ENCODE results near the gene ZNF574.

ZNF574 gene

DNA sequence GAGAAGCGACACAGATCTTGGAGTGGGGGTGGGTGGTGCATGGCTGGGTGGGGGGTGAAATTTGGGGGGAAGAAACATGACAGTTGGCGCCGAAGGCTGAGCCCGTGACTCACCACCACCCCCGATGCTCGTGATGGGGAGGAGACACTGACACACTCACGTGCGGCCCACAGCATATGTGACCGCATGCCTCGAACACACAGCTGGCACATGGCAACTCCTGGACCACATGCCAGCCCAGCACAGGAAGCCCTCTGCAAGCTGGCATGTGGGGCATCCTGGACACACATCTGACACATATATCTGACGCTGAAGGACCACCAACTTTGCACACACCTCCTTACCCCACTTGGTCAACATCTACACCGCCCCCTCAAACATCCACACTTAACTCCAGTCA is 4.7 kb upstream of the ZNF574 start:
- Histone ChIP-seq H3K4me1 (ENCODE audit: control insufficient read depth, insufficient read depth, low read length, poor library complexity, severe bottlenecking) (peaks cover 17% of the 10 kb centered on the region), H3K27ac (ENCODE audit: low read depth, low read length, severe bottlenecking) (no peak overlapping the region), H3K36me3 (ENCODE audit: control insufficient read depth, insufficient read depth, low read length) (no peaks in the 10 kb centered on the region), H3K9me3 (ENCODE audit: control insufficient read depth, low read length) (no peaks in the 10 kb centered on the region), H3K4me3 (ENCODE audit: extremely low read depth, insufficient read depth, low read length, poor library complexity, severe bottlenecking) (no peak overlapping the region)
- WGBS, 2 experiments (ENCODE audit: insufficient coverage in 2 of 2): 93 to 95% methylated on average over 11 to 12 of the region's 12 CpGs

- peak overlapping the region; percentile 97 for H3K27ac ChIP-seq (ENCODE audit: low read depth, low read length, severe bottlenecking)
- peak overlapping the region; percentile 91 for H3K4me3 ChIP-seq (ENCODE audit: extremely low read depth, insufficient read depth, low read length, poor library complexity, severe bottlenecking)
- peaks cover 37% of the 10 kb centered on the region for H3K4me1 ChIP-seq (ENCODE audit: control insufficient read depth, insufficient read depth, low read length, poor library complexity, severe bottlenecking)
- 80 to 85% methylated on average over 22 to 26 of the region's 27 CpGs for WGBS, 2 experiments (ENCODE audit: insufficient coverage in 2 of 2)
- peaks cover 22% of the 10 kb centered on the region for H3K36me3 ChIP-seq (ENCODE audit: control insufficient read depth, insufficient read depth, low read length)
- H3K9me3 ChIP-seq (ENCODE audit: control insufficient read depth, low read length): no peaks in the 10 kb centered on the region
Observed at GRCh38 chr19:42074513-42075363, 1.2 kb upstream of the ZNF574 start.

DNA sequence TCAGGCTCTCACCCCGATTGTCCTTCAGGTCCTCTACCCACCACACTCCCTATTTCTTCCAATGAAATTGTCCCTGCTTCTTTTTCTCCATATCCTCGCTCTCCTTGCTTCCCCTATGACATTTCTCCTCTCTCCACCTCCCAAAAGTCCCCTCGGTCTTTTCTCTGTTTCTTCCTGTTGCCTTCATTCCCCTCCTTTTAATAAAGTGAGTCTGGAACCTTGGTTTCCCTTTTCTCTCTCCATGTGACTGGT is 676 bp upstream of the ZNF574 start:
- 18 to 34% methylated on average over 3 of the region's 3 CpGs for WGBS, 2 experiments (ENCODE audit: insufficient coverage in 2 of 2)

GRCh38 chr19:42076380-42076944 is 496 bp downstream of the ZNF574 start:
- H3K4me1 ChIP-seq (ENCODE audit: control insufficient read depth, insufficient read depth, low read length, poor library complexity, severe bottlenecking): peaks cover 28% of the 10 kb centered on the region
- 1% methylated on average over 17 to 24 of the region's 33 CpGs for WGBS, 2 experiments (ENCODE audit: insufficient coverage in 2 of 2)
- peaks cover 40% of the 10 kb centered on the region for H3K36me3 ChIP-seq (ENCODE audit: control insufficient read depth, insufficient read depth, low read length)
- H3K9me3 ChIP-seq (ENCODE audit: control insufficient read depth, low read length): no peaks in the 10 kb centered on the region
- H3K4me3 ChIP-seq (ENCODE audit: extremely low read depth, insufficient read depth, low read length, poor library complexity, severe bottlenecking): peak overlapping the region; percentile 91
- peak overlapping the region; percentile 78 for H3K27ac ChIP-seq (ENCODE audit: low read depth, low read length, severe bottlenecking)

More for the DNA sequence above, 676 bp upstream of the ZNF574 start:
- H3K9me3 ChIP-seq (ENCODE audit: control insufficient read depth, low read length): no peaks in the 10 kb centered on the region
- peak overlapping the region; percentile 91 for H3K4me3 ChIP-seq (ENCODE audit: extremely low read depth, insufficient read depth, low read length, poor library complexity, severe bottlenecking)
- H3K4me1 ChIP-seq (ENCODE audit: control insufficient read depth, insufficient read depth, low read length, poor library complexity, severe bottlenecking): peaks cover 34% of the 10 kb centered on the region
- H3K27ac ChIP-seq (ENCODE audit: low read depth, low read length, severe bottlenecking): peak overlapping the region; percentile 97
- H3K36me3 ChIP-seq (ENCODE audit: control insufficient read depth, insufficient read depth, low read length): peaks cover 28% of the 10 kb centered on the region

DNA sequence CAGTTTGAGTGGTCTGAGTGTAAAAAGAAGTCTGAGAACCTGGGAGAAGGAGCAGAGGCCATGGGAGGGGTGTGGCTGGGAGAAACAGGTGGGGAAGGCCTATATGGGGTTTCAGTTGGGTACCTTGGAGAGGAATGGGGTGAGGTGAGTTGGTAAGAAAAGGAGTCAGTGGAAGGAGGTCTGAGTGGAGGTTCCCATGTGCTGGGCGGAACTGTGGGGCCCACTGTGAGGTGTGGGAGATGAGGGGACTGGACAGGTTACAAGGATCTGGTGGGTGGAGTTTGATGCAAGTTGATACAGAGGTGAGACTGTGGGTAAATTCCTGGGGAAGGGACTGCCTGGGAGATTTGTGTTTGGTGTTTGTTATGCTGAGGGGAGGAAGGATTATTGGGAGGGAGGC is 2.1 kb downstream of the ZNF574 start:
- peaks cover 53% of the 10 kb centered on the region for H3K36me3 ChIP-seq (ENCODE audit: control insufficient read depth, insufficient read depth, low read length)
- H3K27ac ChIP-seq (ENCODE audit: low read depth, low read length, severe bottlenecking): no peak overlapping the region
- WGBS, 2 experiments (ENCODE audit: insufficient coverage in 2 of 2): 100% methylated on average over 1 of the region's 1 CpG
- peaks cover 28% of the 10 kb centered on the region for H3K4me1 ChIP-seq (ENCODE audit: control insufficient read depth, insufficient read depth, low read length, poor library complexity, severe bottlenecking)
- no peaks in the 10 kb centered on the region for H3K9me3 ChIP-seq (ENCODE audit: control insufficient read depth, low read length)
- no peak overlapping the region for H3K4me3 ChIP-seq (ENCODE audit: extremely low read depth, insufficient read depth, low read length, poor library complexity, severe bottlenecking)

- WGBS, 2 experiments (ENCODE audit: insufficient coverage in 2 of 2): 94 to 95% methylated on average over 12 to 14 of the region's 15 CpGs
- H3K4me1 ChIP-seq (ENCODE audit: control insufficient read depth, insufficient read depth, low read length, poor library complexity, severe bottlenecking): peaks cover 28% of the 10 kb centered on the region
- no peak overlapping the region for H3K27ac ChIP-seq (ENCODE audit: low read depth, low read length, severe bottlenecking)
Observed at GRCh38 chr19:42078538-42079275, 2.7 kb downstream of the ZNF574 start.

GRCh38 chr19:42079276-42079669 is 3.3 kb downstream of the ZNF574 start:
- H3K4me3 ChIP-seq (ENCODE audit: extremely low read depth, insufficient read depth, low read length, poor library complexity, severe bottlenecking): no peak overlapping the region
- no peaks in the 10 kb centered on the region for H3K9me3 ChIP-seq (ENCODE audit: control insufficient read depth, low read length)
- H3K36me3 ChIP-seq (ENCODE audit: control insufficient read depth, insufficient read depth, low read length): peaks cover 60% of the 10 kb centered on the region
- peaks cover 28% of the 10 kb centered on the region for H3K4me1 ChIP-seq (ENCODE audit: control insufficient read depth, insufficient read depth, low read length, poor library complexity, severe bottlenecking)
- 92 to 94% methylated on average over 15 to 16 of the region's 16 CpGs for WGBS, 2 experiments (ENCODE audit: insufficient coverage in 2 of 2)
- H3K27ac ChIP-seq (ENCODE audit: low read depth, low read length, severe bottlenecking): no peak overlapping the region

More at GRCh38 chr19:42078538-42079275, 2.7 kb downstream of the ZNF574 start:
- H3K9me3 ChIP-seq (ENCODE audit: control insufficient read depth, low read length): no peaks in the 10 kb centered on the region
- peaks cover 58% of the 10 kb centered on the region for H3K36me3 ChIP-seq (ENCODE audit: control insufficient read depth, insufficient read depth, low read length)
- H3K4me3 ChIP-seq (ENCODE audit: extremely low read depth, insufficient read depth, low read length, poor library complexity, severe bottlenecking): no peak overlapping the region

- peaks cover 28% of the 10 kb centered on the region for H3K4me1 ChIP-seq (ENCODE audit: control insufficient read depth, insufficient read depth, low read length, poor library complexity, severe bottlenecking)
- no peak overlapping the region for H3K4me3 ChIP-seq (ENCODE audit: extremely low read depth, insufficient read depth, low read length, poor library complexity, severe bottlenecking)
- no peaks in the 10 kb centered on the region for H3K9me3 ChIP-seq (ENCODE audit: control insufficient read depth, low read length)
Observed at GRCh38 chr19:42079886-42080763, 4.2 kb downstream of the ZNF574 start.

DNA sequence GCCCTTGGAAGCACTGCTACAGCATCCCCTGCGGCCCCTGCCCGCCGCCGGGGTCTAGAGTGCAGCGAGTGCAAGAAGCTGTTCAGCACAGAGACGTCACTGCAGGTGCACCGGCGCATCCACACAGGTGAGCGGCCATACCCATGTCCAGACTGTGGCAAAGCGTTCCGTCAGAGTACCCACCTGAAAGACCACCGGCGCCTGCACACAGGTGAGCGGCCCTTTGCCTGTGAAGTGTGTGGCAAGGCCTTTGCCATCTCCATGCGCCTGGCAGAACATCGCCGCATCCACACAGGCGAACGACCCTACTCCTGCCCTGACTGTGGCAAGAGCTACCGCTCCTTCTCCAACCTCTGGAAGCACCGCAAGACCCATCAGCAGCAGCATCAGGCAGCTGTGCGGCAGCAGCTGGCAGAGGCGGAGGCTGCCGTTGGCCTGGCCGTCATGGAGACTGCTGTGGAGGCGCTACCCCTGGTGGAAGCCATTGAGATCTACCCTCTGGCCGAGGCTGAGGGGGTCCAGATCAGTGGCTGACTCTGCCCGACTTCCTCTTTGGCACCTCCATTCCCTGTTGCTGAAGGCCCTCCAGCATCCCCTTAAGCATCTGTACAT is 4.9 kb downstream of the ZNF574 start:
- 96 to 98% methylated on average over 28 of the region's 28 CpGs for WGBS, 2 experiments (ENCODE audit: insufficient coverage in 2 of 2)
- no peak overlapping the region for H3K4me3 ChIP-seq (ENCODE audit: extremely low read depth, insufficient read depth, low read length, poor library complexity, severe bottlenecking)
- peaks cover 28% of the 10 kb centered on the region for H3K4me1 ChIP-seq (ENCODE audit: control insufficient read depth, insufficient read depth, low read length, poor library complexity, severe bottlenecking)
- peaks cover 60% of the 10 kb centered on the region for H3K36me3 ChIP-seq (ENCODE audit: control insufficient read depth, insufficient read depth, low read length)
- no peak overlapping the region for H3K27ac ChIP-seq (ENCODE audit: low read depth, low read length, severe bottlenecking)
- H3K9me3 ChIP-seq (ENCODE audit: control insufficient read depth, low read length): no peaks in the 10 kb centered on the region

More at GRCh38 chr19:42079886-42080763, 4.2 kb downstream of the ZNF574 start:
- Histone ChIP-seq H3K36me3 (ENCODE audit: control insufficient read depth, insufficient read depth, low read length) (peaks cover 60% of the 10 kb centered on the region), H3K27ac (ENCODE audit: low read depth, low read length, severe bottlenecking) (no peak overlapping the region)
- WGBS, 2 experiments (ENCODE audit: insufficient coverage in 2 of 2): 94 to 96% methylated on average over 40 to 43 of the region's 44 CpGs

All from mesodermal cell (in vitro differentiated cells).